Calu3 (cell line): Measurements from ENCODE around the gene PARD6B. TPM values are rescaled to one million over a fixed set of nuclear protein-coding genes. Genes with fewer than 3 reads are reported as not detected.
A peak's percentile ranks its signal among the peaks of the same experiment; 100 is the strongest.

ENCODE experiments used
- BruUV-seq: library from RNA; stranded (reverse); fragments of 400-500 nt; replicated peaks from 2 replicates; lab custom pipeline; 2021; lab: Mats Ljungman, UMichigan
- CTCF ChIA-PET: fragments of 300-600 bp; sonication (Branson Sonifier 250); formaldehyde crosslinking; loops from one replicate; lab custom pipeline; 2022; ENCODE audit warnings: antibody characterized with exemption; lab: Charles Lee
- DNase-seq: peaks from one replicate; pipeline ENCODE4 v3.0.0; 2022
- H3K27ac Mint-ChIP-seq: one replicate; pipeline ENCODE4 v1.8.0; 2022; ENCODE audit warnings: mixed read lengths; ENCODE audit not compliant: unreplicated experiment
- H3K27me3 Mint-ChIP-seq: one replicate; pipeline ENCODE4 v1.8.0; 2022; ENCODE audit warnings: mixed read lengths; ENCODE audit not compliant: unreplicated experiment
- H3K36me3 Mint-ChIP-seq: one replicate; pipeline ENCODE4 v1.8.0; 2022; ENCODE audit warnings: mild to moderate bottlenecking, moderate library complexity, mixed read lengths; ENCODE audit not compliant: insufficient read depth, unreplicated experiment
- H3K4me1 Mint-ChIP-seq: one replicate; pipeline ENCODE4 v1.8.0; 2022; ENCODE audit warnings: mild to moderate bottlenecking, low read depth, mixed read lengths; ENCODE audit not compliant: unreplicated experiment
- H3K4me3 Mint-ChIP-seq: one replicate; pipeline ENCODE4 v1.8.0; 2022; ENCODE audit warnings: mild to moderate bottlenecking, low read depth, moderate library complexity, mixed read lengths; ENCODE audit not compliant: unreplicated experiment
- H3K9me3 Mint-ChIP-seq: one replicate; pipeline ENCODE4 v1.8.0; 2022; ENCODE audit warnings: low read depth, mixed read lengths; ENCODE audit not compliant: unreplicated experiment
- intact Hi-C: fragments of 100-400 bp; cut with micrococcal nuclease; formaldehyde crosslinking; loops from one replicate; pipeline ENCODE4 v1.10.0; 2022; ENCODE audit not compliant: unreplicated experiment
- total RNA-seq: library from RNA; stranded (reverse); gene quantifications from 2 replicates; pipeline ENCODE4 v1.2.3, GENCODE V29; 2022
- TF ChIP-seq, protein P1 (sequence below): fragments of 200-600 bp; IDR thresholded peaks from one replicate; pipeline ENCODE4 v1.8.0; 2022; ENCODE audit warnings: antibody characterized with exemption; ENCODE audit not compliant: unreplicated experiment

Gene PARD6B
- total RNA-seq, 1 experiment from 2014 or later, result 114 TPM

DNA sequence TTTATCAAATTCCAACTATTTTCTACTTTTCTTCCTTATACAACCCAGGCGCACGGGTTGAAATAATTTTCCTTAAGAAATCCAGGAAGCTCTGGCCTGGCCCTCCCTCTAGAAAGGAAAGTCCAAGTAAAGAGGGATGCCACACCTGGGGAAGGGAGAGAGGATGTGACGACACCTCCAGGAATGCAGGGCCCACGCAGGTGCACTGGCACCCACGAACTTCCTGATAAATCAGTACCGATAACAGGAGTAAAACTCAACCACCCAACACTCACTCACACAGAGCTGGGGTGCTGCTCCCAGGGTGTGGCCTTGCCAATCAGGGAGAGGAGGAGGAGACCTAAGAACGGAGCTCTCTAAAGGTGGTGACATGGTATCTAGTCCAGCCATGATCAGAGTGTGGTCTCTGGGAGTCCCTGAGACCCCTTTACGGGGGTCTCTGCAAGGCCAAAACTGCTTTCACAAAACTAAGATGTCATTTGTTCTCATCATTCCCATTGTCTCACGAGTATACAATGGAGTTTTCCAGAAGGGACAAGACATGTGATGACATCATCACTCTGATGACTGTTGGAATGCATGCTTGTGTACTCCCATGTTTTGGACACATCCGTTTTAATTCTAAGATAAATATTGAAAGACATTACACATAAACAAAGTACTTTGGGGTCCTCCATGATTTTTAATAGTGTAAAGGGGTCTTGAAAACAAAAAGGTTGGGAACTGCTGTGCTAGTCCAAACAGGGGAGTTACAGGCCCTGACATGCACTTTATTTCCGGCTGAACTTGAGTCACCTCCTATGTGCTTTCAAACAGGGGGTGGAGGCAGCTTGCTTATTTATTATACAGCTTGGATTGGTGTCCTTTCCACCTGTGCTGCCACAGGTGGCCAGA, 2.2 kb upstream of the PARD6B start:
- Mint-ChIP-seq H3K4me1 (peaks cover 42% of the 10 kb centered on the region), H3K4me3 (peak overlapping the region; percentile 61), H3K36me3 (peaks cover 68% of the 10 kb centered on the region), H3K9me3 (no peaks in the 10 kb centered on the region), H3K27ac (peak overlapping the region; percentile 99), H3K27me3 (no peaks in the 10 kb centered on the region)
- intact Hi-C loops, result loop anchor here (1.0 to 2.0 kb wide), 2 partner anchors 32 to 51 kb away; no protein-coding TSS in a partner anchor
- CTCF ChIA-PET, result interaction anchor here (0.5 to 8.7 kb wide), 15 partner anchors 11 to 727 kb away, joined by 3 to 82 read pairs (median 7); no protein-coding TSS in a partner anchor
- BruUV-seq, result no TSS peak
- DNase-seq, result peak; percentile 87
- TF ChIP-seq, protein P1, sequence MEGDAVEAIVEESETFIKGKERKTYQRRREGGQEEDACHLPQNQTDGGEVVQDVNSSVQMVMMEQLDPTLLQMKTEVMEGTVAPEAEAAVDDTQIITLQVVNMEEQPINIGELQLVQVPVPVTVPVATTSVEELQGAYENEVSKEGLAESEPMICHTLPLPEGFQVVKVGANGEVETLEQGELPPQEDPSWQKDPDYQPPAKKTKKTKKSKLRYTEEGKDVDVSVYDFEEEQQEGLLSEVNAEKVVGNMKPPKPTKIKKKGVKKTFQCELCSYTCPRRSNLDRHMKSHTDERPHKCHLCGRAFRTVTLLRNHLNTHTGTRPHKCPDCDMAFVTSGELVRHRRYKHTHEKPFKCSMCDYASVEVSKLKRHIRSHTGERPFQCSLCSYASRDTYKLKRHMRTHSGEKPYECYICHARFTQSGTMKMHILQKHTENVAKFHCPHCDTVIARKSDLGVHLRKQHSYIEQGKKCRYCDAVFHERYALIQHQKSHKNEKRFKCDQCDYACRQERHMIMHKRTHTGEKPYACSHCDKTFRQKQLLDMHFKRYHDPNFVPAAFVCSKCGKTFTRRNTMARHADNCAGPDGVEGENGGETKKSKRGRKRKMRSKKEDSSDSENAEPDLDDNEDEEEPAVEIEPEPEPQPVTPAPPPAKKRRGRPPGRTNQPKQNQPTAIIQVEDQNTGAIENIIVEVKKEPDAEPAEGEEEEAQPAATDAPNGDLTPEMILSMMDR, result no peak

DNA sequence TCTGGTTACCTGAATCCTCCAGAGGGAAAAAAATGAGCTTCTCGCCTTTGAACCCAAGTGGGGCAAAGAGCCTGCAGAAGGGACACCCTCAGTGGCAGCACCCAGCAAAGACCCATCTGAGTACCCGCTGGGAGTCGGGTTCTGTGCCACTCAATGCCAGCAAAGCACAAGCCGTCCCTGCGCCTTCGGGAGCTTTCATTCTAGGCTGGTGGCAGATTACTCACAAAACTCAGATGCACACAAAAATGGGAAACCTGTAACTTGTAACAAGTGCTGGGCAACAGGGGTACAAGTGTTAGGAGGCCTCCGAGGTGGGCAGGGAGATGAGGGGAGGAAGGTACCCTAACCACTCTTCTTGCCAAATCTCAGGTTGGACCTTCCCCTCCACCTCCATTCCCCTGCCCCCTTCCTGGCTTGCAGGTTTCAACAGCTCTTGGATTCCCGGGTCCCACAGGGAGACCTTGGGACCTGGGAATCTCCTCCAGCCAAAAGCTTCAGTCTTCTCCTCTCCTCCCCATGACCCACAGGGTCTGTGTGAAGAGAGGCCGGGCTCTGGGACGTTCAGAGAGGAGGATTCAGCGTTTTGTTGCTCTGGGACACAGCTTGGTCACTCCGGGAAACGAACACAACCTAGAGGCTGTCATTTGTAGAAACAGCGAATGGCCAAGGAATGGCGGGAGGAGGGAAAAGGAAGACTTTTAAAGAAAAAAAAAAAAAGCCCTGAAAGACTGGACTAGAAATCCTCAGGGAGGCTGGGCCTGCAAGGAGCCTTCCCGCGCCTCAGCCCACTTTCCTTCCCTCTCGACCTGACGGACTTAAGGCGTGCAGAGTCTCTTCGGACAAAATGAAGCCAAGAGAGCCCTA, 1.2 kb upstream of the PARD6B start:
- TSS peak; percentile 64 for BruUV-seq
- intact Hi-C loops, result loop anchor here (1.0 to 2.0 kb wide), 2 partner anchors 31 to 52 kb away; no protein-coding TSS in a partner anchor
- Mint-ChIP-seq H3K27ac (peak overlapping the region; percentile 99), H3K36me3 (peaks cover 77% of the 10 kb centered on the region), H3K4me1 (peaks cover 45% of the 10 kb centered on the region), H3K4me3 (peak overlapping the region; percentile 61), H3K27me3 (no peaks in the 10 kb centered on the region), H3K9me3 (no peaks in the 10 kb centered on the region)
- TF ChIP-seq, protein P1, result no peak
- CTCF ChIA-PET, result interaction anchor here (0.6 to 8.7 kb wide), 14 partner anchors 10 to 638 kb away, joined by 3 to 82 read pairs (median 5); no protein-coding TSS in a partner anchor
- DNase-seq, result peak; percentile 48

DNA sequence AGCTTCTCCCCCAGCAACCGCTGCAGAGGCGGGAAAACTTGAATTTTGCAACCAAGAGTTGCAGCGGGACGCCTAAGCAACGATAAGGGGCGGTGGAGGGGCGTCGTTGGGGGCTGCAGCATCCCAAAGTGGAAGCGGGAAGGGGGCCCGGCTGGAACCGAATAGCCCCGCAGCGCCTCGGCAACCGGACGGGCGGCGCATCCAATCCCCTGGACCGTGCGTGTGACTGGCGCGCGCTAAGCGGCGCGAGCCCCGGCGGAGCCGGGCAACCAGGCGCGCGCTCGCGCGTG, 670 bp upstream of the PARD6B start:
- H3K27me3 Mint-ChIP-seq, result no peaks in the 10 kb centered on the region
- BruUV-seq, result no TSS peak
- H3K36me3 Mint-ChIP-seq, result peaks cover 83% of the 10 kb centered on the region
- TF ChIP-seq, protein P1, result no peak
- H3K4me3 Mint-ChIP-seq, result peak overlapping the region; percentile 61
- intact Hi-C loops, result no loop called here
- CTCF ChIA-PET, result interaction anchor here (0.6 to 8.7 kb wide), 9 partner anchors 10 to 638 kb away, joined by 3 to 82 read pairs (median 5); no protein-coding TSS in a partner anchor
- H3K4me1 Mint-ChIP-seq, result peaks cover 51% of the 10 kb centered on the region
- no peaks in the 10 kb centered on the region for H3K9me3 Mint-ChIP-seq
- H3K27ac Mint-ChIP-seq, result peak overlapping the region; percentile 99
- DNase-seq, result no peak
